ENCODE results near the gene POLQ.
"Not testable (repeated sequence)": the region's sequence is repeated elsewhere in the genome, so short reads cannot be mapped to it uniquely, and the experiment has no call there.

POLQ gene

GRCh38 chr3:121411523-121411922 is 134.3 kb downstream of the POLQ start:
- DNase-seq = no peak

GRCh38 chr3:121405631-121406030 is 140.2 kb downstream of the POLQ start:
- DNase-seq = no peak

- DNase-seq = no peak
These were observed 146.0 kb downstream of the POLQ start for GRCh38 chr3:121399820-121400219.

- not testable (repeated sequence) for DNase-seq
These were observed 147.7 kb downstream of the POLQ start for GRCh38 chr3:121398051-121398450.

- DNase-seq = not testable (repeated sequence)
These were observed 149.8 kb downstream of the POLQ start for GRCh38 chr3:121395967-121396366.

- not testable (repeated sequence) for DNase-seq
These were observed 157.5 kb downstream of the POLQ start for GRCh38 chr3:121388308-121388707.
